ENCODE measurements around the gene SLC13A4. TPM values are rescaled to one million over a fixed set of nuclear protein-coding genes. Genes with fewer than 3 reads are reported as not detected.
"Not testable (repeated sequence)": the region's sequence is repeated elsewhere in the genome, so short reads cannot be mapped to it uniquely, and the experiment has no call there.

SLC13A4 gene, protein sequence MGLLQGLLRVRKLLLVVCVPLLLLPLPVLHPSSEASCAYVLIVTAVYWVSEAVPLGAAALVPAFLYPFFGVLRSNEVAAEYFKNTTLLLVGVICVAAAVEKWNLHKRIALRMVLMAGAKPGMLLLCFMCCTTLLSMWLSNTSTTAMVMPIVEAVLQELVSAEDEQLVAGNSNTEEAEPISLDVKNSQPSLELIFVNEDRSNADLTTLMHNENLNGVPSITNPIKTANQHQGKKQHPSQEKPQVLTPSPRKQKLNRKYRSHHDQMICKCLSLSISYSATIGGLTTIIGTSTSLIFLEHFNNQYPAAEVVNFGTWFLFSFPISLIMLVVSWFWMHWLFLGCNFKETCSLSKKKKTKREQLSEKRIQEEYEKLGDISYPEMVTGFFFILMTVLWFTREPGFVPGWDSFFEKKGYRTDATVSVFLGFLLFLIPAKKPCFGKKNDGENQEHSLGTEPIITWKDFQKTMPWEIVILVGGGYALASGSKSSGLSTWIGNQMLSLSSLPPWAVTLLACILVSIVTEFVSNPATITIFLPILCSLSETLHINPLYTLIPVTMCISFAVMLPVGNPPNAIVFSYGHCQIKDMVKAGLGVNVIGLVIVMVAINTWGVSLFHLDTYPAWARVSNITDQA
- under 1 TPM in 2 of 3 donors, not detected in 1; 0.29 to 0.32 TPM for total RNA-seq

DNA sequence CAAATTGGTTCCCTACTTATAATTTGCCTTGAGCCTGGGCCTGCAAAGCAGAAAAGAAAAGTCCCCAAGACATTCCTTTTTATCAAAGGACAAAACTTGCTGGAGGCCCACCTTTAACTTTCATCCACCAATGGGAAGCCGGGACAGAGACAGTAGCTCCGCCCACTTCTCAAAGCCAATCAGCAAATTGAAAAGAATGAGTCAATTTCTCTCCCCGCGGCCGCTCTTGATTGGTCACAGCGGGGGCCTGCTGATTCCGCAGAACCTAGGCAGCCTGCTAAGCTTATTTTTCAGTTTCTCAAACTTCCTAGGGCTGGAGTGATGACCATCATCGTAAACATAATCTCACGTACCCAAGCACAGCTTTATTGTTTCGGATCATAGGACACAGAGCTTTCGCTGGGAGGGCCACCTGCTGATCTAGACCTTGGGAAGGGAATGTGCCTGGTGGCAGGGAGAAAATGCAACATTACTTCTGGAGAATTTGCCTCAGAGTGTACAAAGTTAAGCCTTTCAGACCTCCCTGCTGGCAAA is at the start of gene SLC13A4:
Gene SLC13A4, minus strand, starts transcription at position 51 of the 534 bp plus-strand sequence. CDS start 690 bp downstream, outside the sequence.
- Histone ChIP-seq H3K27ac (peak within 1 kb of the TSS in 1 of 2 donors; percentile 7), H3K27me3 (no peaks in the 10 kb centered on the region), H3K9me3 (no peaks in the 10 kb centered on the region), H3K36me3 (no peaks in the 10 kb centered on the region), H3K4me3 (no peak within 1 kb of the TSS), H3K4me1 (peaks cover 0 to 3% of the 10 kb centered on the region in 2 donors)
- TF ChIP-seq POLR2A (IDR thresholded peaks at IDR 0.05) (no peak), POLR2AphosphoS5 (IDR thresholded peaks at IDR 0.05) (no peak)
- TF ChIP-seq, protein P1, sequence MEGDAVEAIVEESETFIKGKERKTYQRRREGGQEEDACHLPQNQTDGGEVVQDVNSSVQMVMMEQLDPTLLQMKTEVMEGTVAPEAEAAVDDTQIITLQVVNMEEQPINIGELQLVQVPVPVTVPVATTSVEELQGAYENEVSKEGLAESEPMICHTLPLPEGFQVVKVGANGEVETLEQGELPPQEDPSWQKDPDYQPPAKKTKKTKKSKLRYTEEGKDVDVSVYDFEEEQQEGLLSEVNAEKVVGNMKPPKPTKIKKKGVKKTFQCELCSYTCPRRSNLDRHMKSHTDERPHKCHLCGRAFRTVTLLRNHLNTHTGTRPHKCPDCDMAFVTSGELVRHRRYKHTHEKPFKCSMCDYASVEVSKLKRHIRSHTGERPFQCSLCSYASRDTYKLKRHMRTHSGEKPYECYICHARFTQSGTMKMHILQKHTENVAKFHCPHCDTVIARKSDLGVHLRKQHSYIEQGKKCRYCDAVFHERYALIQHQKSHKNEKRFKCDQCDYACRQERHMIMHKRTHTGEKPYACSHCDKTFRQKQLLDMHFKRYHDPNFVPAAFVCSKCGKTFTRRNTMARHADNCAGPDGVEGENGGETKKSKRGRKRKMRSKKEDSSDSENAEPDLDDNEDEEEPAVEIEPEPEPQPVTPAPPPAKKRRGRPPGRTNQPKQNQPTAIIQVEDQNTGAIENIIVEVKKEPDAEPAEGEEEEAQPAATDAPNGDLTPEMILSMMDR (IDR thresholded peaks at IDR 0.05): no peak
- DNase-seq (ENCODE audit: low spot score in 2 of 2): no peak
- intact Hi-C loops (cut with DNase I; ENCODE audit: low total_unique reads): no loop called here

DNA sequence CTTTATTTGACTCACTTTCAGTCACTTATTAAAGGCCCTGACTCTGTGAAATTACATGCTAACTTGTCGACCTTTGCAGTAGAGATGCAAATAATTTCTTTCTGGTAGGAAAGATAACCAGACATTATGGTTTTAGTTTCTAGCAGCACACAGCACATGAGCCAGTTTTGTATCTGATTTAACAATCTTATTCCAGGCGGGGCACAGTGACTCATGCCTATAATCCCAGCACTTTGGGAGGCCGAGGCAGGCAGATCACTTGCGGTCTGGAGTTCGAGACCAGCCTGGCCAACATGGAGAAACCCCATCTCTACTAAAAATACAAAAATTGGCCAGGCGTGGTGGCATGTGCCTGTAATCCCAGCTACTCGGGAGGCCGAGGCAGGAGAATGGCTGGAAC is 47.9 kb upstream of the SLC13A4 start:
- H3K9me3 ChIP-seq; H3K4me1 ChIP-seq; H3K27ac ChIP-seq; DNase-seq (ENCODE audit: low spot score in 2 of 2); H3K4me3 ChIP-seq; intact Hi-C loops (cut with DNase I; ENCODE audit: low total_unique reads); H3K27me3 ChIP-seq; H3K36me3 ChIP-seq: not testable (repeated sequence)

DNA sequence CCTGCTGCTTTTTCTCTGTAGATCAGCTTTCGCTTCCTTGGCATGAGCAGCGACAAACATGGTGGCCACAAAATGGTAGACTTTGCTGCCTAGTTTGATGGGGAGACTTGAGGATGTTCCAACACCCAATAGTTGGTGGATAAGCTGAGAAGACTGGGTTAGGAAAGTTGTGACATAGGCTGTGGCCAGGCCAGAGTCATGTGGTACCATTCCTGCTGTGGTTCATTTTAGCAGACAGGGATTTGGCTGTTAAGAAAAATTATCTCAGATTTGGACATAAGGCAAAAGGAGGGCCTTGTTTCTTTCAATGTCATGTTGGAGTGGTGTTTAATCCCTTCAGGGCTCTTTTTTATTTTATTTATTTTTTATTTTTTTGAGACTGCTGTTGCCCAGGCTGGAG is 47.2 kb upstream of the SLC13A4 start:
- Histone ChIP-seq H3K4me1 (no peaks in the 10 kb centered on the region), H3K9me3 (peaks cover 0 to 7% of the 10 kb centered on the region in 2 donors), H3K27ac (no peak overlapping the region), H3K36me3 (no peaks in the 10 kb centered on the region), H3K27me3 (no peaks in the 10 kb centered on the region), H3K4me3 (no peak overlapping the region)
- no peak for DNase-seq (ENCODE audit: low spot score in 2 of 2)
- intact Hi-C loops (cut with DNase I; ENCODE audit: low total_unique reads): no loop called here
- TF ChIP-seq POLR2AphosphoS5 (IDR thresholded peaks at IDR 0.05) (no peak), POLR2A (IDR thresholded peaks at IDR 0.05) (no peak)
- TF ChIP-seq, protein P1 (IDR thresholded peaks at IDR 0.05): no peak

DNA sequence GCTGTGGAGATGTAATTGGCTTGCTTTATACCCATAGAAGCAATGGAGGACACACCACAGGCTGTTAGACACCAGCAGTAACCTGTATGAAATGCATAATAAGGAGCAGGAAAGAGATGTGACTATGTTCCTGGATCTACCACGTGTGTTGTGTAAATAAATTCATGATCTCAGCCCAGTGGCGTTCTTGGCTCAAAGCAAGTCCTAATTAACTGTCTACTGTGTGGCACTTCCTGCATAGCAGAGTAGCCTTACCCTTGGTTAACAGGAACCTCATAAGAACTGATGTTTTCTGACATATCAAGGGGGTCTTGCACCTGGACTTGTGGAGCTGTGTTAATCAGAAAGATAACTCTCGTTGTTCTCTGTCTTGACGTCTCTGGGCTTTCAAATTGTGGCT is 46.3 kb upstream of the SLC13A4 start:
- H3K27me3 ChIP-seq: no peaks in the 10 kb centered on the region
- H3K27ac ChIP-seq: peak overlapping the region in 1 of 2 donors; percentile 70
- intact Hi-C loops (cut with DNase I; ENCODE audit: low total_unique reads): loop anchor here (5.0 kb wide), 1 partner anchor 872 kb away; no protein-coding TSS in a partner anchor
- H3K9me3 ChIP-seq: peaks cover 0 to 7% of the 10 kb centered on the region in 2 donors
- no peaks in the 10 kb centered on the region for H3K4me1 ChIP-seq
- TF ChIP-seq POLR2A (IDR thresholded peaks at IDR 0.05) (no peak), POLR2AphosphoS5 (IDR thresholded peaks at IDR 0.05) (peak in 1 of 3 donors; percentile 28)
- TF ChIP-seq, protein P1 (IDR thresholded peaks at IDR 0.05): no peak
- peak in 1 of 2 donors; percentile 45 for DNase-seq (ENCODE audit: low spot score in 2 of 2)
- no peak overlapping the region for H3K4me3 ChIP-seq
- H3K36me3 ChIP-seq: no peaks in the 10 kb centered on the region

DNA sequence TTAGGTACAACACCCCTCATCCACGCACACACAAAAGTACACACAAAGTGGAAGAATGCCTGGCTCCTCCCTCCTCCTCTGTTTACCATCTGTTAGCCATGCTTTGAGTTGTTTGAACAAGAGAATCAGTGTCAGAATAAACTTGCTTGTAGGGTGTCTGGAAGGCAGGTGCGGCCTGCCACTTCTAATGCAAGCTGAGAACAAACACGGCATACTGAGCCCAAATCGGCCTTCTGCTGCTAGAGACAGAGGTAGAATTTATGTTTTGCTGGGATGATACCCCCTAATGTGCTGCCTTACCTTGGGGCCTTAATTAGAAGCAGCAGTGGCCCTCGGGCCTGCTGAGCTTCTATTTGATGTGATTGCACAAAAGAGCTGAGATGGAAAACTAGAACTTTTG is 45.5 kb upstream of the SLC13A4 start:
- intact Hi-C loops (cut with DNase I; ENCODE audit: low total_unique reads): loop anchor here (5.0 kb wide), 1 partner anchor 871 kb away; no protein-coding TSS in a partner anchor
- Histone ChIP-seq H3K4me1 (no peaks in the 10 kb centered on the region), H3K27me3 (no peaks in the 10 kb centered on the region), H3K4me3 (no peak overlapping the region), H3K9me3 (peaks cover 0 to 7% of the 10 kb centered on the region in 2 donors), H3K27ac (peak overlapping the region in 1 of 2 donors; percentile 70), H3K36me3 (no peaks in the 10 kb centered on the region)
- no peak for TF ChIP-seq POLR2AphosphoS5 (IDR thresholded peaks at IDR 0.05)
- TF ChIP-seq, protein P1 (IDR thresholded peaks at IDR 0.05): no peak
- no peak for TF ChIP-seq POLR2A (IDR thresholded peaks at IDR 0.05)
- no peak for DNase-seq (ENCODE audit: low spot score in 2 of 2)

Data from breast epithelium (tissue), 4 donors.